WTC11 (cell line): ENCODE data around the gene EXD3.

Source experiments
- AR ChIP-seq: fragments of 250-450 bp; sonication (Bioruptor Pico); IDR thresholded peaks from 2 replicates; pipeline ENCODE4 v1.9.0; 2021; ENCODE audit warnings: mild to moderate bottlenecking
- CBFB ChIP-seq: sonication (generic); formaldehyde crosslinking; IDR thresholded peaks from 2 replicates; pipeline ENCODE4 v1.8.1; 2022; ENCODE audit warnings: mild to moderate bottlenecking, low read depth, missing genetic modification reagents
- CTCF ChIP-seq: fragments of 200-600 bp; IDR thresholded peaks from 2 replicates; pipeline ENCODE4 v1.8.0; 2022; ENCODE audit warnings: antibody characterized with exemption
- E2F5 ChIP-seq: sonication (generic); formaldehyde crosslinking; IDR thresholded peaks from 2 replicates; pipeline ENCODE4 v1.8.1; 2022; ENCODE audit warnings: mild to moderate bottlenecking, moderate library complexity, missing genetic modification reagents
- PREB ChIP-seq: sonication (generic); formaldehyde crosslinking; IDR thresholded peaks from 2 replicates; pipeline ENCODE4 v1.8.1; 2022; ENCODE audit warnings: mild to moderate bottlenecking, missing genetic modification reagents, moderate library complexity, borderline replicate concordance
- SP1 ChIP-seq: sonication (generic); formaldehyde crosslinking; conservative IDR thresholded peaks from 2 replicates; pipeline ENCODE4 v1.8.1; 2022; ENCODE audit warnings: missing genetic modification reagents
- TP53 ChIP-seq: sonication (generic); formaldehyde crosslinking; IDR thresholded peaks from 2 replicates; pipeline ENCODE4 v1.8.1; 2023; ENCODE audit warnings: mild to moderate bottlenecking, missing genetic modification reagents
- ZBTB21 ChIP-seq: sonication (generic); formaldehyde crosslinking; IDR thresholded peaks from 2 replicates; pipeline ENCODE4 v1.8.1; 2023; ENCODE audit warnings: mild to moderate bottlenecking, missing genetic modification reagents, borderline replicate concordance

- TF ChIP-seq CTCF (no peak), AR (CRISPR knock-in tag) (no peak), ZBTB21 (CRISPR knock-in tag) (no peak), PREB (no peak), CBFB (CRISPR knock-in tag) (no peak), TP53 (CRISPR knock-in tag) (no peak), E2F5 (no peak), SP1 (CRISPR knock-in tag) (no peak)
Measured at GRCh38 chr9:137339045-137339907, 83.7 kb downstream of the EXD3 start.
